ENCODE measurements around the gene DLL1. TPM values are rescaled to one million over a fixed set of nuclear protein-coding genes. Genes with fewer than 3 reads are reported as not detected.
A peak's percentile ranks its signal among the peaks of the same experiment; 100 is the strongest.

DLL1 gene
- polyA plus RNA-seq, 3 donors = 0.17 TPM; not detected in 2

DNA sequence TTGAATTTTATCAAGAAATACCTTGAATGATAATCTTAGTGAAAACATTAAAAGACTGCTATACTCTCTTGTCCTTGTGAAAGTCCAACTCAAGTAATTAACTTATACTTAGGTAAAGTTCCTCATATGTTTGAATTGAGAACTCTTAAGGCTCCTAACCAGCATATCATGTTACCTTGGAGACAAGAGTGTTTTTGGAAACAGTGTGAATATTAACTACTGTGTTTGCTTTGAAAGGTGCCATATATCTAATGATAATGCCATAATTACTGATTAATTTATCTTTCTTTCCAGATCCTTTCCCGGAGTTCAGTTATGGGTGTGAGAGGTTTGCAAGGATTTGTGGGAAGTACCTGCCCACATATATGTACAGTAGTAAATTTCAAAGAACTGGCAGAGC lies 26.2 kb upstream of the DLL1 start:
- Histone ChIP-seq H3K27ac (ENCODE audit: low read depth in 1 of 2, low read length in 2 of 2) (no peak overlapping the region), H2AFZ (ENCODE audit: insufficient read depth, low read depth, low read length, poor library complexity, severe bottlenecking) (no peak overlapping the region), H3K27me3 (ENCODE audit: control insufficient read depth in 2 of 2, insufficient read depth in 2 of 2, low read length in 2 of 2) (no peaks in the 10 kb centered on the region), H3K9ac (ENCODE audit: insufficient read depth, low read length, poor library complexity, severe bottlenecking) (no peak overlapping the region), H3K4me3 (replicated peaks in 1 of 3; ENCODE audit: low read depth in 2 of 3, low read length in 3 of 3) (no peak overlapping the region), H3K79me2 (ENCODE audit: insufficient read depth, low read length) (peaks cover 55% of the 10 kb centered on the region), H3K9me3 (replicated peaks in 1 of 2; ENCODE audit: control insufficient read depth in 1 of 2, insufficient read depth in 1 of 2, low read length in 2 of 2) (no peaks in the 10 kb centered on the region), H3K36me3 (replicated peaks in 1 of 2; ENCODE audit: control insufficient read depth in 1 of 2, insufficient read depth in 2 of 2, low read length in 2 of 2) (peaks cover 25 to 60% of the 10 kb centered on the region in 2 donors), H3K4me1 (ENCODE audit: control insufficient read depth in 1 of 2, insufficient read depth in 2 of 2, low read length in 2 of 2) (no peaks in the 10 kb centered on the region), H3K4me2 (replicated peaks; ENCODE audit: extremely low read depth, low read length, poor library complexity, severe bottlenecking) (no peak overlapping the region), H4K20me1 (ENCODE audit: insufficient read depth, low read length) (peaks cover 90% of the 10 kb centered on the region)
- Mint-ChIP-seq H3K36me3 (peaks cover 50 to 51% of the 10 kb centered on the region in 2 donors), H3K4me3 (no peak overlapping the region), H3K27me3 (ENCODE audit: low read depth in 3 of 3) (peaks cover 0 to 2% (median 0%) of the 10 kb centered on the region in 3 donors), H3K9me3 (no peaks in the 10 kb centered on the region), H3K27ac (peak overlapping the region in 1 of 7 donors; percentile 0), H3K4me1 (peaks cover 16% of the 10 kb centered on the region)
- TF ChIP-seq, protein P1, sequence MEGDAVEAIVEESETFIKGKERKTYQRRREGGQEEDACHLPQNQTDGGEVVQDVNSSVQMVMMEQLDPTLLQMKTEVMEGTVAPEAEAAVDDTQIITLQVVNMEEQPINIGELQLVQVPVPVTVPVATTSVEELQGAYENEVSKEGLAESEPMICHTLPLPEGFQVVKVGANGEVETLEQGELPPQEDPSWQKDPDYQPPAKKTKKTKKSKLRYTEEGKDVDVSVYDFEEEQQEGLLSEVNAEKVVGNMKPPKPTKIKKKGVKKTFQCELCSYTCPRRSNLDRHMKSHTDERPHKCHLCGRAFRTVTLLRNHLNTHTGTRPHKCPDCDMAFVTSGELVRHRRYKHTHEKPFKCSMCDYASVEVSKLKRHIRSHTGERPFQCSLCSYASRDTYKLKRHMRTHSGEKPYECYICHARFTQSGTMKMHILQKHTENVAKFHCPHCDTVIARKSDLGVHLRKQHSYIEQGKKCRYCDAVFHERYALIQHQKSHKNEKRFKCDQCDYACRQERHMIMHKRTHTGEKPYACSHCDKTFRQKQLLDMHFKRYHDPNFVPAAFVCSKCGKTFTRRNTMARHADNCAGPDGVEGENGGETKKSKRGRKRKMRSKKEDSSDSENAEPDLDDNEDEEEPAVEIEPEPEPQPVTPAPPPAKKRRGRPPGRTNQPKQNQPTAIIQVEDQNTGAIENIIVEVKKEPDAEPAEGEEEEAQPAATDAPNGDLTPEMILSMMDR (IDR thresholded peaks at IDR 0.05) = no peak
- no peak for DNase-seq
- intact Hi-C loops (cut with micrococcal nuclease) = no loop called here
- no CpG with 5 or more reads among the region's 1 CpG for WGBS (ENCODE audit: insufficient coverage)

DNA sequence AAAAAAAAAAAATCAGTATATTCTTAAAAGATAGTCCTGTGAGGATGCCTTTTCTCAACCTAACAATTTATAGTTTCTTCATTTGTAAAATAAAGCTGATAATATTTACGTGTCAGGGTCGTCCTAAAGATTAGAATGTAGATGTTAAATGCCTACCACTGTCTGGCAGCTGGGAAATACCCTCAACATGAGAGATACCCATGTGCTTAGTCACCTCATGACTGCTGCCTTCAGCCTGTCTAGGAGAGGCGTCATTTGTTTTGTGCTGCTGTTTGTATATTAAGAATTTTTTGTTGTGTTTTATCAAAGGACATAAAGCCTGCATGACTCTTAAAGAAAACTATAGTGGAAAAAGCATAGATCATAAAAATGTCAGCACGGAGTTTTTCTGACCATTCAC lies 25.2 kb upstream of the DLL1 start:
- H3K27ac Mint-ChIP-seq = no peak overlapping the region
- Histone ChIP-seq H4K20me1 (ENCODE audit: insufficient read depth, low read length) (peaks cover 92% of the 10 kb centered on the region), H3K79me2 (ENCODE audit: insufficient read depth, low read length) (peaks cover 61% of the 10 kb centered on the region), H3K27ac (ENCODE audit: low read depth in 1 of 2, low read length in 2 of 2) (no peak overlapping the region), H3K4me3 (replicated peaks in 1 of 3; ENCODE audit: low read depth in 2 of 3, low read length in 3 of 3) (no peak overlapping the region), H3K4me2 (replicated peaks; ENCODE audit: extremely low read depth, low read length, poor library complexity, severe bottlenecking) (no peak overlapping the region), H3K27me3 (ENCODE audit: control insufficient read depth in 2 of 2, insufficient read depth in 2 of 2, low read length in 2 of 2) (no peaks in the 10 kb centered on the region), H3K4me1 (ENCODE audit: control insufficient read depth in 1 of 2, insufficient read depth in 2 of 2, low read length in 2 of 2) (no peaks in the 10 kb centered on the region), H3K36me3 (replicated peaks in 1 of 2; ENCODE audit: control insufficient read depth in 1 of 2, insufficient read depth in 2 of 2, low read length in 2 of 2) (peaks cover 18 to 58% of the 10 kb centered on the region in 2 donors), H3K9ac (ENCODE audit: insufficient read depth, low read length, poor library complexity, severe bottlenecking) (no peak overlapping the region), H3K9me3 (replicated peaks in 1 of 2; ENCODE audit: control insufficient read depth in 1 of 2, insufficient read depth in 1 of 2, low read length in 2 of 2) (no peaks in the 10 kb centered on the region), H2AFZ (ENCODE audit: insufficient read depth, low read depth, low read length, poor library complexity, severe bottlenecking) (no peak overlapping the region)
- no CpG with 5 or more reads among the region's 4 CpGs for WGBS (ENCODE audit: insufficient coverage)
- peaks cover 0 to 2% (median 0%) of the 10 kb centered on the region in 3 donors for H3K27me3 Mint-ChIP-seq (ENCODE audit: low read depth in 3 of 3)
- no peak overlapping the region for H3K4me3 Mint-ChIP-seq
- H3K9me3 Mint-ChIP-seq = no peaks in the 10 kb centered on the region
- peaks cover 20% of the 10 kb centered on the region for H3K4me1 Mint-ChIP-seq
- intact Hi-C loops (cut with micrococcal nuclease) = no loop called here
- DNase-seq = no peak
- TF ChIP-seq, protein P1 (IDR thresholded peaks at IDR 0.05) = no peak
- H3K36me3 Mint-ChIP-seq = peaks cover 50 to 51% of the 10 kb centered on the region in 2 donors
